K562 (cell line): ENCODE results near the gene MACROH2A2. TPM values are rescaled to one million over a fixed set of nuclear protein-coding genes. Genes with fewer than 3 reads are reported as not detected.

Experiments
- ATAC-seq: fragments of 200-7000 bp; cut with Tn5 transposase; 3 replicates; pipeline ENCODE4 v1.9.1; 2020; ENCODE audit warnings: moderate library complexity
- Bru-seq: library from RNA; stranded (reverse); fragments of 400-500 nt; gene quantifications from one replicate; lab custom pipeline; 2021; lab: Mats Ljungman, UMichigan
- BruChase-seq, 2 experiments: library from RNA; stranded (reverse); fragments of 400-500 nt; gene quantifications; one replicate each; lab custom pipeline; 2021; lab: Mats Ljungman, UMichigan
- BruUV-seq: library from RNA; stranded (reverse); fragments of 400-500 nt; replicated peaks from 2 replicates; lab custom pipeline; 2021; lab: Mats Ljungman, UMichigan
- CTCF ChIA-PET: fragments of 300-600 bp; formaldehyde crosslinking; extraction: SDS; loops from one replicate; lab custom pipeline; 2021; ENCODE audit warnings: low intra/inter-chr PET ratio; lab: Yijun Ruan, JAX
- POLR2A ChIA-PET: fragments of 300-600, 350-650 bp; sonication (Branson Sonifier 250); formaldehyde crosslinking; extraction: SDS; loops from one replicate; lab custom pipeline; 2021; ENCODE audit warnings: antibody characterized with exemption, inconsistent platforms; lab: Yijun Ruan, JAX
- DNase-seq, 4 experiments: peaks; one replicate each; pipeline versions ENCODE4 v3.0.0 to v3.0.0-alpha.2; 2011 to 2018; ENCODE audit warnings: low spot score in 3 of 4, mixed read lengths in 3 of 4; ENCODE audit errors: extremely low read depth in 1 of 4
- FAIRE-seq: peaks from 2 replicates; lab custom pipeline; 2011; peaks lifted over from hg19 to GRCh38; lab: Jason Lieb, UNC
- H2AFZ ChIP-seq: 2 replicates; pipeline ENCODE4 v1.6.0; 2011; ENCODE audit warnings: low read depth, low read length, control low read depth, inconsistent platforms
- H3K27ac ChIP-seq: fragments of 200-600 bp; 3 replicates; pipeline ENCODE4 v1.8.0; 2011; ENCODE audit warnings: low read depth, mild to moderate bottlenecking, control low read depth, inconsistent platforms, low read length, moderate library complexity, mixed read lengths; ENCODE audit errors: extremely low read depth
- H3K27me3 ChIP-seq, 2 experiments: fragments of 300-600 bp in 1 of 2; 2 replicates in 1 of 2; 3 replicates in 1 of 2; pipeline versions ENCODE4 v1.6.0 to v1.8.0; 2011; ENCODE audit warnings: inconsistent platforms in 2 of 2, low read length in 2 of 2, mild to moderate bottlenecking in 1 of 2, mixed read lengths in 1 of 2, moderate library complexity in 1 of 2; ENCODE audit not compliant: control insufficient read depth in 2 of 2, insufficient read depth in 2 of 2
- H3K36me3 ChIP-seq: fragments of 300-600 bp; 3 replicates; pipeline ENCODE4 v1.8.0; 2011; ENCODE audit warnings: mild to moderate bottlenecking, low read length, inconsistent platforms; ENCODE audit not compliant: control insufficient read depth, insufficient read depth
- H3K4me1 ChIP-seq, 2 experiments: fragments of 200-600 bp in 1 of 2; replicated peaks in 1 of 2; 2 replicates in 1 of 2; 3 replicates in 1 of 2; pipeline versions ENCODE4 v1.5.1 to v1.8.0; 2011; ENCODE audit warnings: inconsistent platforms in 2 of 2, low read length in 2 of 2, mild to moderate bottlenecking in 1 of 2, mixed read lengths in 1 of 2, moderate library complexity in 1 of 2; ENCODE audit not compliant: control insufficient read depth in 2 of 2, insufficient read depth in 2 of 2
- H3K4me2 ChIP-seq: 2 replicates; pipeline ENCODE4 v1.6.1; 2011; ENCODE audit warnings: low read length, control low read depth, inconsistent platforms, mixed read lengths; ENCODE audit not compliant: insufficient read depth
- H3K4me3 ChIP-seq: fragments of 200-600 bp; sonication (generic), shearing (Covaris generic); 2 replicates; pipeline ENCODE4 v1.5.1; 2016; ENCODE audit warnings: control low read depth, inconsistent platforms
- H3K79me2 ChIP-seq: fragments of 200-600 bp; 3 replicates; pipeline ENCODE4 v1.8.0; 2011; ENCODE audit warnings: low read length, inconsistent platforms; ENCODE audit not compliant: control insufficient read depth, insufficient read depth
- H3K9ac ChIP-seq, 2 experiments: 2 replicates each; pipeline versions ENCODE4 v1.6.0 to v1.6.1; 2011; ENCODE audit warnings: low read depth in 2 of 2, low read length in 2 of 2, control low read depth in 1 of 2, inconsistent platforms in 1 of 2, mild to moderate bottlenecking in 1 of 2, mixed read lengths in 1 of 2; ENCODE audit not compliant: insufficient read depth in 1 of 2
- H3K9me1 ChIP-seq: one replicate; pipeline ENCODE4 v1.6.0; 2011; ENCODE audit warnings: inconsistent platforms, mild to moderate bottlenecking, low read length, moderate library complexity; ENCODE audit not compliant: control insufficient read depth, insufficient read depth
- H3K9me3 ChIP-seq: replicated peaks from 2 replicates; pipeline ENCODE4 v1.5.1; 2011; ENCODE audit warnings: low read depth, low read length, inconsistent platforms; ENCODE audit not compliant: control insufficient read depth, insufficient read depth
- H4K20me1 ChIP-seq: replicated peaks from 2 replicates; pipeline ENCODE4 v1.6.1; 2011; ENCODE audit warnings: low read length, inconsistent platforms, mixed read lengths; ENCODE audit not compliant: control insufficient read depth, insufficient read depth
- ATF3 ChIP-seq, 2 experiments: fragments of 450-650 bp in 1 of 2; sonication (generic) in 1 of 2; formaldehyde crosslinking in 1 of 2; IDR thresholded peaks in 1 of 2; conservative IDR thresholded peaks in 1 of 2; 2 replicates each; pipeline versions ENCODE4 v1.6.1 to v1.8.1; 2016 to 2023; ENCODE audit warnings: mild to moderate bottlenecking in 2 of 2, moderate library complexity in 2 of 2, inconsistent platforms in 1 of 2, missing genetic modification reagents in 1 of 2
- CEBPB ChIP-seq: fragments of 450-650 bp; IDR thresholded peaks from 2 replicates; pipeline ENCODE4 v1.6.1; 2016; ENCODE audit warnings: missing genetic modification characterization, missing compliant biosample characterization
- ELF4 ChIP-seq: fragments of 450-650 bp; formaldehyde crosslinking; IDR thresholded peaks from 2 replicates; pipeline ENCODE4 v1.4.0; 2022; ENCODE audit warnings: missing genetic modification characterization
- NCOA2 ChIP-seq, 2 experiments: fragments of 450-650 bp; IDR thresholded peaks; 2 replicates each; pipeline ENCODE4 v1.6.1; 2018; ENCODE audit warnings: mild to moderate bottlenecking in 2 of 2, moderate library complexity in 1 of 2; ENCODE audit not compliant: partially characterized antibody in 2 of 2
- NFYB ChIP-seq: IDR thresholded peaks from 2 replicates; pipeline ENCODE4 v1.6.1; 2011; ENCODE audit warnings: mild to moderate bottlenecking, moderate library complexity; ENCODE audit not compliant: insufficient read length; ENCODE audit errors: extremely low read depth
- PTRF ChIP-seq: fragments of 450-650 bp; IDR thresholded peaks from 2 replicates; pipeline ENCODE4 v1.6.1; 2016; ENCODE audit warnings: mild to moderate bottlenecking, missing genetic modification characterization, missing compliant biosample characterization
- ZNF253 ChIP-seq: fragments of 250-450 bp; sonication (Bioruptor Pico); conservative IDR thresholded peaks from 2 replicates; pipeline ENCODE4 v1.6.1; 2021; ENCODE audit warnings: mild to moderate bottlenecking
- WGBS: fragments of 100-300 bp; shearing (Covaris generic); methylation state at CpG from one replicate; pipeline ENCODE4 v1.1.6; 2016; ENCODE audit warnings: low coverage, mixed read lengths; ENCODE audit not compliant: insufficient coverage; ENCODE audit errors: missing lambda C conversion rate; 5-methylcytosine and 5-hydroxymethylcytosine counted together
- in situ Hi-C: fragments of 300-500 bp; cut with MboI; formaldehyde crosslinking; loops from 4 replicates; pipeline ENCODE4 v1.15.0; 2018; ENCODE audit warnings: inconsistent platforms, mixed read lengths
- intact Hi-C: fragments of 100-400 bp; cut with micrococcal nuclease; formaldehyde crosslinking; loops from 2 replicates; pipeline ENCODE4 v1.14.2; 2022
- long read RNA-seq, 3 experiments: library from polyadenylated mRNA in 2 of 3; library from RNA in 1 of 3; unstranded in 2 of 3; stranded (forward) in 1 of 3; transcript quantifications; one replicate each; pipeline ENCODE4 v2.0.0, GENCODE V29; 2019 to 2022
- polyA minus RNA-seq, 3 experiments: library from RNA; depleted of rRNA, polyadenylated mRNA; stranded (reverse); fragments of >200 nt; gene quantifications; 2 replicates each; pipeline ENCODE4 v1.2.3, GENCODE V29; 2011
- polyA plus RNA-seq, 8 experiments: library from polyadenylated mRNA; depleted of rRNA in 4 of 8; stranded (reverse) in 5 of 8; unstranded in 3 of 8; fragments of >200 nt; fragmentation: Nextera tagmentation in 2 of 8; fragmentation: Illumina TruSeq in 1 of 8; extraction: Ambion mirVana in 2 of 8; extraction: Trizol in 1 of 8; gene quantifications; 2 replicates each; pipeline versions ENCODE4 v1.2.1 to v1.2.3, GENCODE V29; 2011 to 2014; ENCODE audit warnings: inconsistent platforms in 1 of 8, missing spikeins in 1 of 8
- total RNA-seq, 7 experiments: library from RNA; depleted of rRNA in 6 of 7; stranded (reverse); fragments of >200 nt in 6 of 7; fragmentation: Illumina TruSeq in 2 of 7; extraction: Trizol in 2 of 7; gene quantifications; 2 replicates each; pipeline versions ENCODE4 v1.2.1 to v1.2.3, GENCODE V29; 2011 to 2021; ENCODE audit warnings: low replicate concordance in 1 of 7
- TF ChIP-seq, protein P1 (sequence below): fragments of 200-800 bp; sonication (Bioruptor generic); IDR thresholded peaks from 2 replicates; pipeline ENCODE4 v1.6.1; 2017; ENCODE audit warnings: missing genetic modification characterization, missing compliant biosample characterization

Gene MACROH2A2
- not detected in 2 replicates for total RNA-seq (2011; cell fraction: chromatin; rRNA removed; ENCODE audit: low replicate concordance)
- not detected in 2 replicates for total RNA-seq (2011; cell fraction: nucleolus; rRNA removed)
- not detected in 2 replicates for total RNA-seq (2011; cell fraction: nucleoplasm; rRNA removed)
- total RNA-seq (2014; rRNA removed) (not detected in 2 replicates), total RNA-seq (2014; rRNA removed; fragmentation: Illumina TruSeq; extraction: Trizol) (not detected in 2 replicates), total RNA-seq (2015; rRNA removed; fragmentation: Illumina TruSeq; extraction: Trizol) (not detected in 2 replicates), total RNA-seq (2021) (not detected in 2 replicates), polyA plus RNA-seq (2011; rRNA removed) (not detected in 2 replicates), polyA plus RNA-seq (2014; fragmentation: Illumina TruSeq; extraction: Trizol) (not detected in 2 replicates), polyA plus RNA-seq (2014; fragmentation: Nextera tagmentation; extraction: Ambion mirVana) (under 1 TPM in 1 of 2 experiments, not detected in 1; 0.07 TPM), polyA plus RNA-seq (2014; rRNA removed) (0.13 TPM in 1 of 2 replicates, not detected in the other), polyA minus RNA-seq (2011; rRNA and poly(A)+ RNA removed) (not detected in 2 replicates), Bru-seq, nascent RNA (percentile 20 among the genes with signal in this experiment), BruChase-seq, experiment 1, labeled RNA remaining after a 2-hour chase (percentile 15 among the genes with signal in this experiment), BruChase-seq, experiment 2, labeled RNA remaining after a 6-hour chase (percentile 18 among the genes with signal in this experiment)
- polyA plus RNA-seq (2011; cell fraction: cytosol; rRNA removed), result not detected in 2 replicates
- polyA plus RNA-seq (2011; cell fraction: nucleus; rRNA removed), result not detected in 2 replicates
- 0.05 and 0.14 TPM in 2 replicates for polyA plus RNA-seq (2012)
- polyA minus RNA-seq (2011; cell fraction: cytosol; rRNA and poly(A)+ RNA removed), result not detected in 2 replicates
- not detected in 2 replicates for polyA minus RNA-seq (2011; cell fraction: nucleus; rRNA and poly(A)+ RNA removed)
- long read RNA-seq, experiment 1, result 0 reads
- long read RNA-seq, experiment 2, result 0 reads
- long read RNA-seq, experiment 3, result 0 reads

DNA sequence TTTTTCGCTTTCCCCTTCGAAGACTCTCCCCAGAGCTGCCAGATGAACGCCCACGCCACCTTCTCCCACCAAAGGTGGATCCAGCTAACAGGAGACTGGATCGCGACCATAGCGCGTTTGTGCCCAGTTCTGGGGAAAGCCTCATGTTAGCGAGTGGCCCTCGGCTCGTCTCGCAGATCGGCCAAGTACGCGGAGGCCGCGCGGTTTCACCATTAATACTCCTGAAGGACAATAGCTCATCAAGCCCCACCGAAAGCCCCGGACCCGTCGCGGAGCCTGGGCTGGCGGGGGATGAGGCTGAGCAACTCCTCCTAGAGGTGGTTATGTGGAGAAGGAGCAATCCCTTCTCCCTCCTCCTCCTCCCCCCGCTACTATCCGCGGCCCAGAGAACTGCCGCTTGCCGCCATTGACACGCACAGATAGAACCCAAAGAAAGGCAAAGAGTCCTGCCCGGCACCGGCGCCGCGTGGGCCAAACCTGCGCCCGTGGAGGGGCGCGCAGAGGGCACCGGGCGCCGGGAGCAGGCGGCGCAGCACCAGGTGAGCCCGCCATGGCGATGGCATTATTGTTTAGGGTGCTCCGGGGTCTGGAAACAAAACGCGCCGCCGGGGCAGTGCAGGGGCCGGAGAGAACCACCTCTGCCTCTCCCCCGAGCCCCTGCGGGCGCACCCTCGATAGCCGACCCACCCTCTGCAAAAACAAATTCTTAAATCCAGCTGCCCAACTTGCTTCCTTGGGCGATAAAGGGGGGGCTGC lies at the start of gene MACROH2A2:
MACROH2A2 (plus strand) TSS at position 385 of the 756 bp plus-strand sequence. CDS start 22,813 bp downstream, outside the sequence.
- POLR2A ChIA-PET, result interaction anchor here (1.0 kb wide), 1 partner anchor 10 kb away, joined by 3 read pairs; no protein-coding TSS in a partner anchor
- intact Hi-C loops, result no loop called here
- 9% methylated on average over 48 of the region's 58 CpGs for WGBS
- Histone ChIP-seq H3K27ac (no peak within 1 kb of the TSS), H2AFZ (no peak within 1 kb of the TSS), H3K4me3 (no peak within 1 kb of the TSS), H4K20me1 (no peaks in the 10 kb centered on the region), H3K9ac (no peak within 1 kb of the TSS), H3K9me1 (no peaks in the 10 kb centered on the region), H3K9me3 (no peaks in the 10 kb centered on the region), H3K36me3 (no peaks in the 10 kb centered on the region), H3K79me2 (no peaks in the 10 kb centered on the region), H3K27me3 (peaks cover 29 to 30% of the 10 kb centered on the region in 2 experiments), H3K4me2 (peak within 1 kb of the TSS; percentile 11; the same call in 1 of the 2 replicates), H3K4me1 (peaks cover 0 to 16% of the 10 kb centered on the region in 2 experiments; a peak in 1 of 5 replicates)
- TF ChIP-seq CEBPB (tag), result no peak
- TF ChIP-seq, protein P1, sequence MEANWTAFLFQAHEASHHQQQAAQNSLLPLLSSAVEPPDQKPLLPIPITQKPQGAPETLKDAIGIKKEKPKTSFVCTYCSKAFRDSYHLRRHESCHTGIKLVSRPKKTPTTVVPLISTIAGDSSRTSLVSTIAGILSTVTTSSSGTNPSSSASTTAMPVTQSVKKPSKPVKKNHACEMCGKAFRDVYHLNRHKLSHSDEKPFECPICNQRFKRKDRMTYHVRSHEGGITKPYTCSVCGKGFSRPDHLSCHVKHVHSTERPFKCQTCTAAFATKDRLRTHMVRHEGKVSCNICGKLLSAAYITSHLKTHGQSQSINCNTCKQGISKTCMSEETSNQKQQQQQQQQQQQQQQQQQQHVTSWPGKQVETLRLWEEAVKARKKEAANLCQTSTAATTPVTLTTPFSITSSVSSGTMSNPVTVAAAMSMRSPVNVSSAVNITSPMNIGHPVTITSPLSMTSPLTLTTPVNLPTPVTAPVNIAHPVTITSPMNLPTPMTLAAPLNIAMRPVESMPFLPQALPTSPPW, result peak; percentile 25; the same call in 1 of the 2 replicates
- TF ChIP-seq ZNF253 (CRISPR knock-in tag), result no peak
- no peak for TF ChIP-seq NFYB
- TF ChIP-seq NCOA2 (IDR thresholded peaks at IDR 0.05; ENCODE audit: partially characterized antibody in 2 of 2), result no peak
- TF ChIP-seq ELF4 (CRISPR knock-in tag), result no peak
- TF ChIP-seq PTRF (tag), result no peak
- TF ChIP-seq ATF3 (IDR thresholded peaks at IDR 0.05), result no peak
- no peak for TF ChIP-seq ATF3 (CRISPR knock-in tag; conservative IDR thresholded peaks at IDR 0.05)
- in situ Hi-C loops, result no loop called here
- DNase-seq, result peak in 2 of 4 experiments; percentile 13 to 21
- CTCF ChIA-PET, result interaction anchor here (0.6 kb wide), 1 partner anchor 153 kb away, joined by 3 read pairs; no protein-coding TSS in a partner anchor
- ATAC-seq, result peak; percentile 62
- BruUV-seq, result no TSS peak
- FAIRE-seq, result no peak
